Fibroblast of peridontal ligament (primary cell): ENCODE data around the gene IFNAR1.
"Not testable (repeated sequence)": the region's sequence is repeated elsewhere in the genome, so short reads cannot be mapped to it uniquely, and the experiment has no call there.

Experiments
- DNase-seq: peaks from one replicate; pipeline ENCODE4 v3.0.0-alpha.2; 2010; ENCODE audit errors: extremely low read depth

IFNAR1 gene

GRCh38 chr21:33377221-33377920 lies 52.6 kb downstream of the IFNAR1 start:
- no peak for DNase-seq

GRCh38 chr21:33378081-33378480 lies 53.3 kb downstream of the IFNAR1 start:
- no peak for DNase-seq

GRCh38 chr21:33379934-33380333 lies 55.2 kb downstream of the IFNAR1 start:
- DNase-seq = peak; percentile 66

GRCh38 chr21:33380483-33380998 lies 55.8 kb downstream of the IFNAR1 start:
- peak; percentile 93 for DNase-seq

GRCh38 chr21:33381381-33381780 lies 56.6 kb downstream of the IFNAR1 start:
- not testable (repeated sequence) for DNase-seq

- peak; percentile 66 for DNase-seq
Observed at GRCh38 chr21:33383056-33383888, 58.5 kb downstream of the IFNAR1 start.

- DNase-seq = no peak
Observed at GRCh38 chr21:33384841-33385331, 60.1 kb downstream of the IFNAR1 start.

- DNase-seq = no peak
Observed at GRCh38 chr21:33386222-33386784, 61.5 kb downstream of the IFNAR1 start.

- DNase-seq = no peak
Observed at GRCh38 chr21:33387294-33387693, 62.5 kb downstream of the IFNAR1 start.

- DNase-seq = no peak
Observed at GRCh38 chr21:33388188-33388587, 63.4 kb downstream of the IFNAR1 start.

- no peak for DNase-seq
Observed at GRCh38 chr21:33390479-33390878, 65.7 kb downstream of the IFNAR1 start.

- no peak for DNase-seq
Observed at GRCh38 chr21:33391656-33392055, 66.9 kb downstream of the IFNAR1 start.

GRCh38 chr21:33392284-33392985 lies 67.7 kb downstream of the IFNAR1 start:
- DNase-seq = no peak

GRCh38 chr21:33393348-33393747 lies 68.6 kb downstream of the IFNAR1 start:
- no peak for DNase-seq

- peak; percentile 63 for DNase-seq
Observed at GRCh38 chr21:33394260-33394659, 69.5 kb downstream of the IFNAR1 start.

- DNase-seq = peak; percentile 55
Observed at GRCh38 chr21:33395891-33396331, 71.1 kb downstream of the IFNAR1 start.

GRCh38 chr21:33396436-33396835 lies 71.7 kb downstream of the IFNAR1 start:
- DNase-seq = no peak

GRCh38 chr21:33396951-33397350 lies 72.2 kb downstream of the IFNAR1 start:
- peak; percentile 91 for DNase-seq

GRCh38 chr21:33397717-33398116 lies 72.9 kb downstream of the IFNAR1 start:
- no peak for DNase-seq

GRCh38 chr21:33398361-33398760 lies 73.6 kb downstream of the IFNAR1 start:
- DNase-seq = no peak

- DNase-seq = peak; percentile 46
Observed at GRCh38 chr21:33401630-33401992, 76.8 kb downstream of the IFNAR1 start.
